HEK293T (cell line): ENCODE measurements around the gene CYTH3.

Source experiments
- CTCF ChIA-PET: fragments of 350-600 bp; formaldehyde crosslinking; extraction: SDS; loops from one replicate; lab custom pipeline; 2021; ENCODE audit warnings: antibody characterized with exemption, inconsistent platforms; lab: Yijun Ruan, JAX
- POLR2A ChIA-PET: fragments of 350-600 bp; formaldehyde crosslinking; extraction: SDS; loops from one replicate; lab custom pipeline; 2020; ENCODE audit warnings: antibody characterized with exemption, inconsistent platforms; lab: Yijun Ruan, JAX
- DNase-seq: peaks from one replicate; pipeline ENCODE4 v3.0.0; 2012; ENCODE audit warnings: mixed read lengths; ENCODE audit errors: extremely low spot score
- ARNT ChIP-seq: fragments of 450-650 bp; IDR thresholded peaks from 2 replicates; pipeline ENCODE4 v1.6.1; 2017; ENCODE audit warnings: mild to moderate bottlenecking
- BHLHE40 ChIP-seq: fragments of 450-650 bp; IDR thresholded peaks from 2 replicates; pipeline ENCODE4 v1.6.1; 2016; ENCODE audit warnings: mild to moderate bottlenecking, moderate library complexity, borderline replicate concordance
- CTBP1 ChIP-seq: fragments of 450-650 bp; IDR thresholded peaks from 2 replicates; pipeline ENCODE4 v1.6.1; 2016; ENCODE audit warnings: borderline replicate concordance
- ELF4 ChIP-seq: fragments of 450-650 bp; IDR thresholded peaks from 2 replicates; pipeline ENCODE4 v1.6.1; 2017; ENCODE audit warnings: antibody characterized with exemption
- FOXA1 ChIP-seq: fragments of 450-650 bp; IDR thresholded peaks from 2 replicates; pipeline ENCODE4 v1.6.1; 2016; ENCODE audit warnings: mild to moderate bottlenecking
- FOXK2 ChIP-seq: fragments of 450-650 bp; IDR thresholded peaks from 2 replicates; pipeline ENCODE4 v1.6.1; 2016; ENCODE audit warnings: mild to moderate bottlenecking
- FOXM1 ChIP-seq: fragments of 450-650 bp; IDR thresholded peaks from 2 replicates; pipeline ENCODE4 v1.6.1; 2017; ENCODE audit warnings: mild to moderate bottlenecking, borderline replicate concordance
- HDGF ChIP-seq: fragments of 450-650 bp; IDR thresholded peaks from 2 replicates; pipeline ENCODE4 v1.6.1; 2017; ENCODE audit warnings: antibody characterized with exemption, borderline replicate concordance
- L3MBTL2 ChIP-seq: fragments of 450-650 bp; conservative IDR thresholded peaks from 2 replicates; pipeline ENCODE4 v1.6.1; 2016; ENCODE audit warnings: mild to moderate bottlenecking
- LEF1 ChIP-seq: fragments of 450-650 bp; IDR thresholded peaks from 2 replicates; pipeline ENCODE4 v1.6.1; 2017; ENCODE audit warnings: mild to moderate bottlenecking, borderline replicate concordance
- NFRKB ChIP-seq: fragments of 450-650 bp; IDR thresholded peaks from 2 replicates; pipeline ENCODE4 v1.6.1; 2016; ENCODE audit warnings: mild to moderate bottlenecking, moderate library complexity
- SP1 ChIP-seq: fragments of 450-650 bp; IDR thresholded peaks from 2 replicates; pipeline ENCODE4 v1.6.1; 2017
- SUZ12 ChIP-seq: fragments of 450-650 bp; IDR thresholded peaks from 2 replicates; pipeline ENCODE4 v1.6.1; 2016; ENCODE audit warnings: mild to moderate bottlenecking
- TARDBP ChIP-seq: fragments of 450-650 bp; IDR thresholded peaks from 2 replicates; pipeline ENCODE4 v1.6.1; 2016
- ZNF384 ChIP-seq: fragments of 450-650 bp; IDR thresholded peaks from 2 replicates; pipeline ENCODE4 v1.6.1; 2016
- TF ChIP-seq, protein P1 (sequence below): fragments of 450-650 bp; IDR thresholded peaks from 2 replicates; pipeline ENCODE4 v1.6.1; 2016

Gene CYTH3

DNA sequence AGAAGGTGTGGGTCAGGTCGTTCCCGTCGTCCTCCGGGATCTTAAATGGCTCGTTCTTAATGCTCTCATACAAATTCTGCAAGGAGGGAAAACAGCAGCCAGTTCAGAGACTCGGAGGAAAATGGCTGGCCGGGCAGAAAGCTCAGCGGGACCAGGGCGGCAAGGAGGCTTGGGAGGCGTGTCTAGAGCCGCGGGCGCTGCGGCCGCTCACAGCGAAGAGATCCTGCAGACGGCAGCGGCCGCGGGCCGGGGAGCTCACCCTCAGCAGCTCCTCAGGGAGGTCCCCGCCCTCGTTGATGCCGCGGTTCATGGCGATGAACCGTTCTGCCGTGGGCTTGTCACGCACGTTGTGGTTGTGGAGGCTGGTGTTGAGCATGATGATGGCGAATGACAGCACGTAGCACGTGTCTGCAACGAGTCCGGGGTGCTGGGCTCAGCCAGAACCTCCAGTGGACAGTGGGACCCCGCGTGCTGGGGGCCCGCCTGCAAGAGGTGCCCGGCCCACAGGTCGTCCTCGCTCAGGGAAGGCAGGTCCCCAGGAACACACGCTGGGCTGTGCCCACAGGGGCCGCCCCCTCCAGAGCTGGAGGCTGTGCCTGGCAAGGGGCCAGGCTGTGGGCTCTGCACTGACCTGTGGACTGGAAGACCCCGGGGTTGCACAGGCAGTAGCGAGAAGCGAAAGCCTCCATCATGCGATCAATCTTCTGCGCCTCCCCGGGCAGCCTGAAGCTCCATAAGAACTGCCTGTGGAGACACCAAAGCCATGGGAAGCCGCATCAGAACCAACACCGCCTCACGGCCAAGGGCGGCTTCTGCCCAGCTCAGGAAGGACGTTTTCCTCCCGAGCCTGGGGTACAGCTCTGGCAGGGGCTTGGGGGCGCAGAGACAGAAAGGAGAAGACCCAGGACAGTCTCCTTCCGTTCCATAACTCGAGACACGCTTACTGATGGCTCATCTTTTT is 101.6 kb downstream of the CYTH3 start:
- no peak for DNase-seq
- POLR2A ChIA-PET = no interaction called here
- TF ChIP-seq ELF4 = no peak
- TF ChIP-seq, protein P1, sequence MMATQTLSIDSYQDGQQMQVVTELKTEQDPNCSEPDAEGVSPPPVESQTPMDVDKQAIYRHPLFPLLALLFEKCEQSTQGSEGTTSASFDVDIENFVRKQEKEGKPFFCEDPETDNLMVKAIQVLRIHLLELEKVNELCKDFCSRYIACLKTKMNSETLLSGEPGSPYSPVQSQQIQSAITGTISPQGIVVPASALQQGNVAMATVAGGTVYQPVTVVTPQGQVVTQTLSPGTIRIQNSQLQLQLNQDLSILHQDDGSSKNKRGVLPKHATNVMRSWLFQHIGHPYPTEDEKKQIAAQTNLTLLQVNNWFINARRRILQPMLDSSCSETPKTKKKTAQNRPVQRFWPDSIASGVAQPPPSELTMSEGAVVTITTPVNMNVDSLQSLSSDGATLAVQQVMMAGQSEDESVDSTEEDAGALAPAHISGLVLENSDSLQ = no peak
- no peak for TF ChIP-seq ZNF384
- TF ChIP-seq FOXK2 = no peak
- no peak for TF ChIP-seq CTBP1
- no peak for TF ChIP-seq BHLHE40
- TF ChIP-seq FOXM1 = no peak
- no peak for TF ChIP-seq SUZ12
- no peak for TF ChIP-seq TARDBP
- TF ChIP-seq LEF1 = no peak
- TF ChIP-seq L3MBTL2 = no peak
- CTCF ChIA-PET = no interaction called here

DNA sequence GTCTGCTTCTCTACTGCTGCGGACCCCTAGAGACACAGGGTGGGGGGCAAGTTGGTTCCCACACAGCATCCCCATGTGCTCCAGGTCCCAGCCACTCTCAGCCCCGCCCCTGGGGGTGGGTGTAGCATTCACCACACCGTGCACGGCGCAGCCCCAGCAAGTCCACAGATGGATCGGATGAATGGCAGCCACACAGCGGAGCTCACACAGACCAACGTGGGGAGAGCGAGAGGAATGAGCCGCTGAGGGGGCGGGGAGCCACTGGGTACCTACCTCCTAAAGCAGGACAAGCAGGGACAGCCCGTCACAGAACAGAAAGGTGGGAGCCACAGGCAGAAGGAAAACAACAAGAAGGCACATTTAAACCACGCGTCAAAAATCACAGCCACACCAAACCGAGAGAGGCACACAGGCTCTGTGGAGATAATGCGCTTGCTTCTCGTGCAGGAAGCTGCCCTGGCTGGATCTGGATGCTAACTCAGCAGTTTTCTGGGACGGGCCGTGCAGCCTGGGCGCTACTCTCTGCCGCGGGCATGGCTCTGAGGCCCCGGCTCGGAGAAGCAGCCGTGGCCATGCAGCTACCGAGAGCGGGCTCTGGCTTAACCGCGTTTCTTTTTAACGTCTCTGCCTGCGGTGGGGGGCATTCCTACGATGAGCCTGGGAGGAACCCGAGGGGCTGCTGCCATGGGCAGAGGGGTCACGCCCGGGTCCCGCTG is 102.5 kb downstream of the CYTH3 start:
- TF ChIP-seq FOXA1 = no peak
- TF ChIP-seq LEF1 = no peak
- TF ChIP-seq HDGF = no peak
- TF ChIP-seq, protein P1 = no peak
- TF ChIP-seq BHLHE40 = no peak
- TF ChIP-seq L3MBTL2 = no peak
- no peak for TF ChIP-seq TARDBP
- TF ChIP-seq SUZ12 = no peak
- TF ChIP-seq ELF4 = no peak
- TF ChIP-seq SP1 = no peak
- TF ChIP-seq ARNT = no peak
- TF ChIP-seq FOXM1 = no peak
- TF ChIP-seq ZNF384 = no peak
- no peak for TF ChIP-seq NFRKB
- no peak for TF ChIP-seq CTBP1
- no peak for DNase-seq
- CTCF ChIA-PET = no interaction called here
- POLR2A ChIA-PET = no interaction called here

DNA sequence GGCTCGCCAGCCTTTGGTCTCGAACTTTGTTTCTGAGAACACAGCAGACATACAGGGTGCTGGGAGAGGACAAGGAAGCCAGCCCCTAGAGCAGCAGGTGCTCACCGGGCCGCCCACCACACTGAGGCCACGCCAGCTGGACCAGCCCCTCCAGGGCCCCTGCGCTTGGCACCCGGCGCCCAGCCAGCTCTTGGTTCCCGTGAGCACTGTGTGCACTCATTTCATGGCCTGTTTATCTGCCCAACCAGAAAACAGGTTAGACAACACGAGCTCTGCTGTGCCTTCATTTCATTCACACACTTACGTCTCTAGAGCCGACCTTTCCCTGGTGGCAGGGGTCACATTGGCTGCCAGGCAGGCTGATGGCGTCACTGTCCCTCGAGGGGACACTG is 104.0 kb downstream of the CYTH3 start:
- TF ChIP-seq, protein P1 = no peak
- TF ChIP-seq FOXK2 (no peak), HDGF (no peak), TARDBP (no peak)
- ChIA-PET POLR2A (no interaction called here), CTCF (no interaction called here)
- DNase-seq = no peak

DNA sequence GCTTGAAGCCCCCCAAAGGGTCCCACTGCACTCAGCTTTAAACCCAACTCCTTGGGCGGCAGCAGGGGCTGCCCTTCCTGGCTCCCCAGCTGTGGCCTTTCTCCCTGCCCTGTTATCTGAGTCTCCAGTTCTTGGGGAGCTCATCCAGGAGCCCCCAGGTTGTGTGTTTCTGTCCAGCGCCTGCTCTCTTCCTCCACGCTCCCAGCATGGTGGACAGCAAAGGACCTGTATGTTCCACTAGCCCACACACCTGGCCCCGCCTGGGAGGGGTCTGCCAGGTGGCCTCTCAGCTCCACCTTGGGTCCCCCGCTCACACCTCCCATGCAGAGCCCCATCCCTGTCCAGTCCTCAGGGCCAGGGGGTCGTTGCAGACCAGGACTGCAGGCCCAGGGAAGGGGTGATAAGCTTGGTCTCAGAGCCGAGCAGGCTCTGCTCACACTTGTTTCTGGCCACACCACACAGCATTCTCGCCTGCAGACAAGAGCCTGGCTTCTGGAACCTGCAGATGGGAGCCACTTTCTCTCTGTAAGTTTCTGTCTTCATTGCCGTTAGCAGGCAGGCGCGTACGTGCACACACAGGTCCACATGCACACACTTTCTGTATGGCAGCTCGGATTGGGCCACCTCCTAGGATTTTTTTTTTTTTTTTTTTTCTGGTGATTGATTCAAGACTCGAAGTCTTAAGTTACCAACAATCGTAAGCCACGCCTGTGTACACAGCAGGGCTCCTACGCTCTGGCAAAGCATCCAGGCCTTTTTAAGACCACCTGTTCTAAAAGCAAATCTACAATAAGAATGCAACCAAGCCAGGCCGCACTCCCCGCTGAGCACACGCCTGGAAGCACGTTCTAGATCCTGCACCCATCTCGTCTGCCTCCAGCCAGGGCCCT is 104.6 kb downstream of the CYTH3 start:
- no peak for DNase-seq
- CTCF ChIA-PET = no interaction called here
- TF ChIP-seq SP1 = no peak
- TF ChIP-seq ZNF384 = peak; percentile 73
- no peak for TF ChIP-seq NFRKB
- no peak for TF ChIP-seq SUZ12
- POLR2A ChIA-PET = no interaction called here

GRCh38 chr7:6167004-6167551 is 105.3 kb downstream of the CYTH3 start:
- ChIA-PET CTCF (no interaction called here), POLR2A (no interaction called here)
- TF ChIP-seq CTBP1 (no peak), L3MBTL2 (no peak)
- TF ChIP-seq, protein P1 = peak; percentile 64
- DNase-seq = no peak
